H9 (cell line): ENCODE measurements around the gene HNRNPA3. TPM values are rescaled to one million over a fixed set of nuclear protein-coding genes. Genes with fewer than 3 reads are reported as not detected.

Experiments used
- DNase-seq: peaks from one replicate; pipeline ENCODE4 v3.0.0-alpha.2; 2017
- H2AFZ ChIP-seq: one replicate; pipeline ENCODE4 v1.6.1; 2013; ENCODE audit warnings: mild to moderate bottlenecking, low read length, control low read depth, moderate library complexity
- H2AK5ac ChIP-seq: 2 replicates; pipeline ENCODE4 v1.6.1; 2013; ENCODE audit warnings: low read length, control low read depth, mixed read lengths; ENCODE audit not compliant: insufficient read length
- H2BK120ac ChIP-seq: one replicate; pipeline ENCODE4 v1.6.1; 2013; ENCODE audit warnings: low read depth, mild to moderate bottlenecking, low read length, control low read depth, inconsistent platforms; ENCODE audit not compliant: poor library complexity, severe bottlenecking
- H2BK12ac ChIP-seq: 2 replicates; pipeline ENCODE4 v1.6.1; 2013; ENCODE audit warnings: low read length, control low read depth, mixed read lengths, low read depth; ENCODE audit not compliant: insufficient read length
- H2BK15ac ChIP-seq: 2 replicates; pipeline ENCODE4 v1.6.1; 2013; ENCODE audit warnings: low read depth, low read length, control low read depth
- H2BK20ac ChIP-seq: one replicate; pipeline ENCODE4 v1.6.1; 2013; ENCODE audit warnings: low read depth, mild to moderate bottlenecking, low read length, control low read depth, inconsistent platforms; ENCODE audit not compliant: poor library complexity, severe bottlenecking
- H2BK5ac ChIP-seq: 2 replicates; pipeline ENCODE4 v1.6.1; 2013; ENCODE audit warnings: low read length, control low read depth, mixed read lengths; ENCODE audit not compliant: insufficient read length
- H3K14ac ChIP-seq: 2 replicates; pipeline ENCODE4 v1.6.1; 2013; ENCODE audit warnings: low read length, control low read depth; ENCODE audit not compliant: insufficient read depth
- H3K18ac ChIP-seq: 2 replicates; pipeline ENCODE4 v1.6.1; 2013; ENCODE audit warnings: low read depth, mild to moderate bottlenecking, mixed read lengths, low read length, control low read depth; ENCODE audit not compliant: insufficient read length
- H3K23ac ChIP-seq: 2 replicates; pipeline ENCODE4 v1.6.1; 2013; ENCODE audit warnings: low read length, control low read depth, mixed read lengths, low read depth; ENCODE audit not compliant: insufficient read length
- H3K23me2 ChIP-seq: 2 replicates; pipeline ENCODE4 v1.6.1; 2013; ENCODE audit warnings: low read depth, mild to moderate bottlenecking, mixed read lengths, low read length, control low read depth; ENCODE audit not compliant: insufficient read length, poor library complexity, severe bottlenecking
- H3K27ac ChIP-seq: 2 replicates; pipeline ENCODE4 v1.5.1; 2013; ENCODE audit warnings: low read length, control low read depth, mixed read lengths, low read depth; ENCODE audit not compliant: insufficient read length
- H3K27me3 ChIP-seq: 2 replicates; pipeline ENCODE4 v1.6.1; 2013; ENCODE audit warnings: low read length, control low read depth, inconsistent platforms; ENCODE audit not compliant: insufficient read depth
- H3K4ac ChIP-seq: 2 replicates; pipeline ENCODE4 v1.6.1; 2013; ENCODE audit warnings: low read depth, mild to moderate bottlenecking, control low read depth, inconsistent platforms, low read length, moderate library complexity
- H3K4me1 ChIP-seq: 2 replicates; pipeline ENCODE4 v1.6.1; 2013; ENCODE audit warnings: low read length, control low read depth, inconsistent platforms; ENCODE audit not compliant: insufficient read depth
- H3K4me2 ChIP-seq: 2 replicates; pipeline ENCODE4 v1.6.1; 2013; ENCODE audit warnings: low read length, control low read depth, mixed read lengths; ENCODE audit not compliant: insufficient read length, insufficient read depth
- H3K56ac ChIP-seq: 2 replicates; pipeline ENCODE4 v1.6.1; 2013; ENCODE audit warnings: low read depth, mild to moderate bottlenecking, mixed read lengths, low read length, control low read depth; ENCODE audit not compliant: insufficient read length
- H3K79me1 ChIP-seq: 2 replicates; pipeline ENCODE4 v1.6.1; 2013; ENCODE audit warnings: low read depth, mild to moderate bottlenecking, moderate library complexity, low read length, control low read depth, inconsistent platforms; ENCODE audit not compliant: insufficient read depth, poor library complexity, severe bottlenecking
- H3K79me2 ChIP-seq: 2 replicates; pipeline ENCODE4 v1.6.1; 2013; ENCODE audit warnings: low read length, control low read depth, inconsistent platforms; ENCODE audit not compliant: insufficient read depth
- H3K9ac ChIP-seq: 2 replicates; pipeline ENCODE4 v1.6.1; 2013; ENCODE audit warnings: low read length, control low read depth, mixed read lengths; ENCODE audit not compliant: insufficient read length; ENCODE audit errors: extremely low read depth
- H3K9me3 ChIP-seq: one replicate; pipeline ENCODE4 v1.6.1; 2013; ENCODE audit warnings: low read depth, low read length, inconsistent platforms; ENCODE audit not compliant: control insufficient read depth
- H3T11ph ChIP-seq: one replicate; pipeline ENCODE4 v1.6.1; 2013; ENCODE audit warnings: mild to moderate bottlenecking, low read length, control low read depth, inconsistent platforms
- H4K20me1 ChIP-seq: one replicate; pipeline ENCODE4 v1.6.1; 2013; ENCODE audit not compliant: control insufficient read depth, insufficient read length, insufficient read depth
- H4K5ac ChIP-seq: 2 replicates; pipeline ENCODE4 v1.6.1; 2013; ENCODE audit warnings: low read depth, mild to moderate bottlenecking, mixed read lengths, low read length, control low read depth; ENCODE audit not compliant: insufficient read length
- H4K8ac ChIP-seq: replicated peaks from 2 replicates; pipeline ENCODE4 v1.6.1; 2013; ENCODE audit warnings: low read length, control low read depth, mixed read lengths, low read depth; ENCODE audit not compliant: insufficient read length
- H4K91ac ChIP-seq: 2 replicates; pipeline ENCODE4 v1.6.1; 2013; ENCODE audit warnings: low read depth, mild to moderate bottlenecking, moderate library complexity, mixed read lengths, low read length, control low read depth; ENCODE audit not compliant: insufficient read length
- H3K27ac Mint-ChIP-seq, 3 experiments: 2 replicates in 2 of 3; 3 replicates in 1 of 3; pipeline ENCODE4 v1.8.0; 2020 to 2021; ENCODE audit warnings: mixed read lengths in 3 of 3, mild to moderate bottlenecking in 1 of 3, moderate library complexity in 1 of 3
- H3K27me3 Mint-ChIP-seq: 2 replicates; pipeline ENCODE4 v1.8.0; 2021; ENCODE audit warnings: low read depth, mild to moderate bottlenecking, moderate library complexity, mixed read lengths
- H3K36me3 Mint-ChIP-seq, 3 experiments: 2 replicates in 2 of 3; 3 replicates in 1 of 3; pipeline ENCODE4 v1.8.0; 2020 to 2021; ENCODE audit warnings: low read depth in 3 of 3, mixed read lengths in 3 of 3; ENCODE audit not compliant: insufficient read depth in 1 of 3
- H3K4me1 Mint-ChIP-seq, 2 experiments: 2 replicates each; pipeline ENCODE4 v1.8.0; 2020; ENCODE audit warnings: mixed read lengths in 2 of 2
- H3K4me3 Mint-ChIP-seq, 2 experiments: 2 replicates in 1 of 2; 3 replicates in 1 of 2; pipeline ENCODE4 v1.8.0; 2020 to 2021; ENCODE audit warnings: mild to moderate bottlenecking in 2 of 2, mixed read lengths in 2 of 2, moderate library complexity in 1 of 2
- H3K9me3 Mint-ChIP-seq, 2 experiments: 2 replicates in 1 of 2; 3 replicates in 1 of 2; pipeline ENCODE4 v1.8.0; 2020; ENCODE audit warnings: mild to moderate bottlenecking in 2 of 2, mixed read lengths in 2 of 2, moderate library complexity in 1 of 2
- CTCF ChIP-seq: fragments of 200-600 bp; sonication (generic); conservative IDR thresholded peaks from 3 replicates; pipeline ENCODE4 v1.8.0; 2021; ENCODE audit warnings: antibody characterized with exemption, mild to moderate bottlenecking
- WGBS: extraction: QIAGEN DNeasy Blood & Tissue Kit; methylation state at CpG from one replicate; pipeline ENCODE4 v1.1.7; 2013; ENCODE audit warnings: missing lambda C conversion rate, low lambda C conversion rate, mixed read lengths; ENCODE audit not compliant: insufficient read length; ENCODE audit errors: extremely low coverage; 5-methylcytosine and 5-hydroxymethylcytosine counted together
- total RNA-seq: library from RNA; stranded (reverse); gene quantifications from 2 replicates; pipeline ENCODE4 v1.2.1, GENCODE V29; 2021

HNRNPA3 gene
- total RNA-seq, 1 experiment from 2014 or later: 405 TPM

DNA sequence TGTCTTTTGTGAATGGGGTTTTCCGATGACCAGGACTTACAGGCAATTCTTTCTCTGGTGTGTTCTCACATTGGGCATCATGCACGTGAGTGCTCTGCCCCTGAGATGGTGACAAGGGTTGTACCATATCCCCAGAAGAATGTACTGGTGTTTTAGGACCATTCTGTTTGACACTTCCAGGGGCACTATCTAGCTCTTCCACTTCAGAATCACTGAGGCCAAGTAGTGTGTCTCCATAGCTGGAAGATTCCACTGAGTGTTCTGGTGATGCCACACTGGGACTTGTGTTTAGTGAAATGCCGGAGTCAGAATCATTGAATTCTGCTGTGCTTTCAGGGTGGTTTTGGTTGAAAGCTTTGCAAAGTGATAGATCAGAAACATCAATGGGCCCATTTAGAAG is 18.7 kb downstream of the HNRNPA3 start:
- no peak overlapping the region for H2BK12ac ChIP-seq
- no peaks in the 10 kb centered on the region for H3K79me1 ChIP-seq
- H3K9ac ChIP-seq: no peak overlapping the region
- H2BK15ac ChIP-seq: no peak overlapping the region
- H3K23me2 ChIP-seq: no peaks in the 10 kb centered on the region
- no peak for DNase-seq
- Mint-ChIP-seq H3K27ac (0 out of 7 replicates have a peak overlapping the region, but pooled peaks of 1 of the 3 experiments have one; percentile 32), H3K27me3 (no peaks in the 10 kb centered on the region), H3K4me1 (peaks cover 7 to 10% of the 10 kb centered on the region in 2 experiments), H3K4me3 (no peak overlapping the region), H3K36me3 (peaks cover 18 to 40% (median 29%) of the 10 kb centered on the region in 3 experiments), H3K9me3 (no peaks in the 10 kb centered on the region)
- no peak overlapping the region for H3K14ac ChIP-seq
- no peak overlapping the region for H3K18ac ChIP-seq
- TF ChIP-seq CTCF: no peak
- H2BK5ac ChIP-seq: no peak overlapping the region
- H3K4me1 ChIP-seq: no peaks in the 10 kb centered on the region
- no peak overlapping the region for H2AK5ac ChIP-seq
- H3K79me2 ChIP-seq: peaks cover 4% of the 10 kb centered on the region; the same call in 1 of the 2 replicates
- H3K9me3 ChIP-seq: no peaks in the 10 kb centered on the region
- H3K27ac ChIP-seq: no peak overlapping the region
- H3K4me2 ChIP-seq: no peak overlapping the region
- H4K8ac ChIP-seq: no peak overlapping the region
- no peak overlapping the region for H3K56ac ChIP-seq
- no peaks in the 10 kb centered on the region for H4K20me1 ChIP-seq
- no peak overlapping the region for H3T11ph ChIP-seq
- no CpG with 5 or more reads among the region's 3 CpGs for WGBS
- no peak overlapping the region for H4K91ac ChIP-seq
- no peak overlapping the region for H2BK20ac ChIP-seq
- no peaks in the 10 kb centered on the region for H3K27me3 ChIP-seq
- no peak overlapping the region for H3K23ac ChIP-seq
- H2AFZ ChIP-seq: no peak overlapping the region
- no peak overlapping the region for H3K4ac ChIP-seq
- H2BK120ac ChIP-seq: no peak overlapping the region
- no peak overlapping the region for H4K5ac ChIP-seq
